DND-41 (cell line): Measurements from ENCODE around the gene PSMB8.

Experiments
- CTCF ChIP-seq: IDR thresholded peaks from 2 replicates; pipeline ENCODE4 v1.5.1; 2012; ENCODE audit warnings: borderline replicate concordance, low read length, moderate library complexity, mild to moderate bottlenecking; ENCODE audit not compliant: poor library complexity, severe bottlenecking; ENCODE audit errors: extremely low read depth
- EZH2 ChIP-seq: IDR thresholded peaks from 3 replicates; pipeline ENCODE4 v1.6.1; 2012; ENCODE audit warnings: borderline replicate concordance, low read depth, mild to moderate bottlenecking, moderate library complexity, low read length, inconsistent platforms; ENCODE audit not compliant: severe bottlenecking

- TF ChIP-seq CTCF (no peak), EZH2 (no peak)
Observed at GRCh38 chr6:32888576-32888975, 44.7 kb upstream of the PSMB8 start.
